H9 (cell line): ENCODE data around the gene F2. TPM values are rescaled to one million over a fixed set of nuclear protein-coding genes. Genes with fewer than 3 reads are reported as not detected.

Experiments
- DNase-seq: peaks from one replicate; pipeline ENCODE4 v3.0.0-alpha.2; 2017
- H2AFZ ChIP-seq: one replicate; pipeline ENCODE4 v1.6.1; 2013; ENCODE audit warnings: mild to moderate bottlenecking, low read length, control low read depth, moderate library complexity
- H2AK5ac ChIP-seq: 2 replicates; pipeline ENCODE4 v1.6.1; 2013; ENCODE audit warnings: low read length, control low read depth, mixed read lengths; ENCODE audit not compliant: insufficient read length
- H2BK120ac ChIP-seq: one replicate; pipeline ENCODE4 v1.6.1; 2013; ENCODE audit warnings: low read depth, mild to moderate bottlenecking, low read length, control low read depth, inconsistent platforms; ENCODE audit not compliant: poor library complexity, severe bottlenecking
- H2BK12ac ChIP-seq: 2 replicates; pipeline ENCODE4 v1.6.1; 2013; ENCODE audit warnings: low read length, control low read depth, mixed read lengths, low read depth; ENCODE audit not compliant: insufficient read length
- H2BK15ac ChIP-seq: 2 replicates; pipeline ENCODE4 v1.6.1; 2013; ENCODE audit warnings: low read depth, low read length, control low read depth
- H2BK20ac ChIP-seq: one replicate; pipeline ENCODE4 v1.6.1; 2013; ENCODE audit warnings: low read depth, mild to moderate bottlenecking, low read length, control low read depth, inconsistent platforms; ENCODE audit not compliant: poor library complexity, severe bottlenecking
- H2BK5ac ChIP-seq: 2 replicates; pipeline ENCODE4 v1.6.1; 2013; ENCODE audit warnings: low read length, control low read depth, mixed read lengths; ENCODE audit not compliant: insufficient read length
- H3K14ac ChIP-seq: 2 replicates; pipeline ENCODE4 v1.6.1; 2013; ENCODE audit warnings: low read length, control low read depth; ENCODE audit not compliant: insufficient read depth
- H3K18ac ChIP-seq: 2 replicates; pipeline ENCODE4 v1.6.1; 2013; ENCODE audit warnings: low read depth, mild to moderate bottlenecking, mixed read lengths, low read length, control low read depth; ENCODE audit not compliant: insufficient read length
- H3K23ac ChIP-seq: 2 replicates; pipeline ENCODE4 v1.6.1; 2013; ENCODE audit warnings: low read length, control low read depth, mixed read lengths, low read depth; ENCODE audit not compliant: insufficient read length
- H3K23me2 ChIP-seq: 2 replicates; pipeline ENCODE4 v1.6.1; 2013; ENCODE audit warnings: low read depth, mild to moderate bottlenecking, mixed read lengths, low read length, control low read depth; ENCODE audit not compliant: insufficient read length, poor library complexity, severe bottlenecking
- H3K27ac ChIP-seq: 2 replicates; pipeline ENCODE4 v1.5.1; 2013; ENCODE audit warnings: low read length, control low read depth, mixed read lengths, low read depth; ENCODE audit not compliant: insufficient read length
- H3K27me3 ChIP-seq: 2 replicates; pipeline ENCODE4 v1.6.1; 2013; ENCODE audit warnings: low read length, control low read depth, inconsistent platforms; ENCODE audit not compliant: insufficient read depth
- H3K4ac ChIP-seq: 2 replicates; pipeline ENCODE4 v1.6.1; 2013; ENCODE audit warnings: low read depth, mild to moderate bottlenecking, control low read depth, inconsistent platforms, low read length, moderate library complexity
- H3K4me1 ChIP-seq: 2 replicates; pipeline ENCODE4 v1.6.1; 2013; ENCODE audit warnings: low read length, control low read depth, inconsistent platforms; ENCODE audit not compliant: insufficient read depth
- H3K4me2 ChIP-seq: 2 replicates; pipeline ENCODE4 v1.6.1; 2013; ENCODE audit warnings: low read length, control low read depth, mixed read lengths; ENCODE audit not compliant: insufficient read length, insufficient read depth
- H3K56ac ChIP-seq: 2 replicates; pipeline ENCODE4 v1.6.1; 2013; ENCODE audit warnings: low read depth, mild to moderate bottlenecking, mixed read lengths, low read length, control low read depth; ENCODE audit not compliant: insufficient read length
- H3K79me1 ChIP-seq: 2 replicates; pipeline ENCODE4 v1.6.1; 2013; ENCODE audit warnings: low read depth, mild to moderate bottlenecking, moderate library complexity, low read length, control low read depth, inconsistent platforms; ENCODE audit not compliant: insufficient read depth, poor library complexity, severe bottlenecking
- H3K79me2 ChIP-seq: 2 replicates; pipeline ENCODE4 v1.6.1; 2013; ENCODE audit warnings: low read length, control low read depth, inconsistent platforms; ENCODE audit not compliant: insufficient read depth
- H3K9ac ChIP-seq: 2 replicates; pipeline ENCODE4 v1.6.1; 2013; ENCODE audit warnings: low read length, control low read depth, mixed read lengths; ENCODE audit not compliant: insufficient read length; ENCODE audit errors: extremely low read depth
- H3K9me3 ChIP-seq: one replicate; pipeline ENCODE4 v1.6.1; 2013; ENCODE audit warnings: low read depth, low read length, inconsistent platforms; ENCODE audit not compliant: control insufficient read depth
- H3T11ph ChIP-seq: one replicate; pipeline ENCODE4 v1.6.1; 2013; ENCODE audit warnings: mild to moderate bottlenecking, low read length, control low read depth, inconsistent platforms
- H4K20me1 ChIP-seq: one replicate; pipeline ENCODE4 v1.6.1; 2013; ENCODE audit not compliant: control insufficient read depth, insufficient read length, insufficient read depth
- H4K5ac ChIP-seq: 2 replicates; pipeline ENCODE4 v1.6.1; 2013; ENCODE audit warnings: low read depth, mild to moderate bottlenecking, mixed read lengths, low read length, control low read depth; ENCODE audit not compliant: insufficient read length
- H4K8ac ChIP-seq: replicated peaks from 2 replicates; pipeline ENCODE4 v1.6.1; 2013; ENCODE audit warnings: low read length, control low read depth, mixed read lengths, low read depth; ENCODE audit not compliant: insufficient read length
- H4K91ac ChIP-seq: 2 replicates; pipeline ENCODE4 v1.6.1; 2013; ENCODE audit warnings: low read depth, mild to moderate bottlenecking, moderate library complexity, mixed read lengths, low read length, control low read depth; ENCODE audit not compliant: insufficient read length
- H3K27ac Mint-ChIP-seq, 3 experiments: 2 replicates in 2 of 3; 3 replicates in 1 of 3; pipeline ENCODE4 v1.8.0; 2020 to 2021; ENCODE audit warnings: mixed read lengths in 3 of 3, mild to moderate bottlenecking in 1 of 3, moderate library complexity in 1 of 3
- H3K27me3 Mint-ChIP-seq: 2 replicates; pipeline ENCODE4 v1.8.0; 2021; ENCODE audit warnings: low read depth, mild to moderate bottlenecking, moderate library complexity, mixed read lengths
- H3K36me3 Mint-ChIP-seq, 3 experiments: 2 replicates in 2 of 3; 3 replicates in 1 of 3; pipeline ENCODE4 v1.8.0; 2020 to 2021; ENCODE audit warnings: low read depth in 3 of 3, mixed read lengths in 3 of 3; ENCODE audit not compliant: insufficient read depth in 1 of 3
- H3K4me1 Mint-ChIP-seq, 2 experiments: 2 replicates each; pipeline ENCODE4 v1.8.0; 2020; ENCODE audit warnings: mixed read lengths in 2 of 2
- H3K4me3 Mint-ChIP-seq, 2 experiments: 2 replicates in 1 of 2; 3 replicates in 1 of 2; pipeline ENCODE4 v1.8.0; 2020 to 2021; ENCODE audit warnings: mild to moderate bottlenecking in 2 of 2, mixed read lengths in 2 of 2, moderate library complexity in 1 of 2
- H3K9me3 Mint-ChIP-seq, 2 experiments: 2 replicates in 1 of 2; 3 replicates in 1 of 2; pipeline ENCODE4 v1.8.0; 2020; ENCODE audit warnings: mild to moderate bottlenecking in 2 of 2, mixed read lengths in 2 of 2, moderate library complexity in 1 of 2
- CTCF ChIP-seq: fragments of 200-600 bp; sonication (generic); conservative IDR thresholded peaks from 3 replicates; pipeline ENCODE4 v1.8.0; 2021; ENCODE audit warnings: antibody characterized with exemption, mild to moderate bottlenecking
- WGBS: extraction: QIAGEN DNeasy Blood & Tissue Kit; methylation state at CpG from one replicate; pipeline ENCODE4 v1.1.7; 2013; ENCODE audit warnings: missing lambda C conversion rate, low lambda C conversion rate, mixed read lengths; ENCODE audit not compliant: insufficient read length; ENCODE audit errors: extremely low coverage; 5-methylcytosine and 5-hydroxymethylcytosine counted together
- total RNA-seq: library from RNA; stranded (reverse); gene quantifications from 2 replicates; pipeline ENCODE4 v1.2.1, GENCODE V29; 2021

Gene F2
- total RNA-seq, 1 experiment from 2014 or later: not detected

GRCh38 chr11:46733234-46733633 lies 14.2 kb downstream of the F2 start:
- H3K27ac Mint-ChIP-seq: no peak overlapping the region
- Histone ChIP-seq H3K56ac (no peak overlapping the region), H3K14ac (no peak overlapping the region), H2BK5ac (no peak overlapping the region), H4K91ac (no peak overlapping the region), H3K23me2 (no peaks in the 10 kb centered on the region), H2BK20ac (no peak overlapping the region), H4K8ac (no peak overlapping the region), H3K4me1 (no peaks in the 10 kb centered on the region), H4K20me1 (no peaks in the 10 kb centered on the region), H3T11ph (no peak overlapping the region), H3K9me3 (no peaks in the 10 kb centered on the region), H2BK120ac (no peak overlapping the region), H4K5ac (no peak overlapping the region), H2BK15ac (no peak overlapping the region), H2AFZ (no peak overlapping the region), H3K18ac (no peak overlapping the region), H3K27me3 (no peaks in the 10 kb centered on the region), H3K79me1 (no peaks in the 10 kb centered on the region), H3K4ac (no peak overlapping the region), H3K79me2 (no peaks in the 10 kb centered on the region), H3K27ac (no peak overlapping the region), H2AK5ac (no peak overlapping the region), H3K9ac (no peak overlapping the region), H3K23ac (no peak overlapping the region), H2BK12ac (no peak overlapping the region), H3K4me2 (no peak overlapping the region)
- no peaks in the 10 kb centered on the region for H3K4me1 Mint-ChIP-seq
- DNase-seq: no peak
- no peaks in the 10 kb centered on the region for H3K36me3 Mint-ChIP-seq
- no peak for TF ChIP-seq CTCF
- H3K9me3 Mint-ChIP-seq: no peaks in the 10 kb centered on the region; a peak in 1 of 5 replicates
- no CpG with 5 or more reads among the region's 1 CpG for WGBS
- no peak overlapping the region for H3K4me3 Mint-ChIP-seq
- H3K27me3 Mint-ChIP-seq: no peaks in the 10 kb centered on the region; the same call in 1 of the 2 replicates
